OCI-M1 (cell line): ENCODE results near the gene CADPS.

ENCODE experiments used
- DNase-seq: peaks from one replicate; lab custom pipeline; 2025; lab: John Stamatoyannopoulos, UW

CADPS gene

DNA sequence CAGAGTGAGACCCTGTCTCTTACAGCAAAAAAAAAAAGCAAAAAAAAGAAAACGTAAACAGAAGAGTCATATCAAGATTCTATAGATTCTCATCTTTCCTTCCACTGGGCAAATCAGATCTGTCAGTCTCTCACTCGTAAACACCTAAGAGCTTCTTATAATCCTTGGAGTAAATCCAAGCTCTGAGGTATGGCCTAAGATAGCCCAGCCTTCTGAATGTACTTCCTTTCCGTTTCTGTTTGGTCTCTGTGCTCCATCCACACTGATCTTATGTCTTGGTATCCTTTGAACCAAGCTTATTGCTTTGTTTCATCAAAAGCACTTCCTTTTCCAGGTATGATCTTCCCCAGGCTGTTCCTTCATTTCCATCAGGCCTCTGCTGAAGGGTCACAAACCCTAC is 137.8 kb downstream of the CADPS start:
- DNase-seq: no peak

DNA sequence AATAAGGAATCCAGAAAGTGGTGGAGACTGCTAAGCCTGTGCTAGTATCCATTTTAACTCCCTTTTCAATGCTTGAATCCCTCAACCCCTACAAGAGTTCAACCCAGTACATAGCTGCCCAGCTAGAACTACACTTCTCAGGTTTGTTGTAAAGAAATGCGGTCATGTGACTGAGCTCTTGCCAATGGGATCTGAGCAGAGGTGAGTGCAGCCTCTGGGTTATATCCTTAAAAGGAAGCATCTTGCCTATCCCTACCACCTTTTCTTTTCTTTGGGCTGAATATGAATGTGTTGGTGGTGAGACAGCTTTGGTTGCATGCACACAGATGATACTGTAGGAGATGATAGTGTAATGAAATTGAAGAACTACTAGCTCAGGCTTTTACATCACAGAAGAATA is 139.7 kb downstream of the CADPS start:
- no peak for DNase-seq

DNA sequence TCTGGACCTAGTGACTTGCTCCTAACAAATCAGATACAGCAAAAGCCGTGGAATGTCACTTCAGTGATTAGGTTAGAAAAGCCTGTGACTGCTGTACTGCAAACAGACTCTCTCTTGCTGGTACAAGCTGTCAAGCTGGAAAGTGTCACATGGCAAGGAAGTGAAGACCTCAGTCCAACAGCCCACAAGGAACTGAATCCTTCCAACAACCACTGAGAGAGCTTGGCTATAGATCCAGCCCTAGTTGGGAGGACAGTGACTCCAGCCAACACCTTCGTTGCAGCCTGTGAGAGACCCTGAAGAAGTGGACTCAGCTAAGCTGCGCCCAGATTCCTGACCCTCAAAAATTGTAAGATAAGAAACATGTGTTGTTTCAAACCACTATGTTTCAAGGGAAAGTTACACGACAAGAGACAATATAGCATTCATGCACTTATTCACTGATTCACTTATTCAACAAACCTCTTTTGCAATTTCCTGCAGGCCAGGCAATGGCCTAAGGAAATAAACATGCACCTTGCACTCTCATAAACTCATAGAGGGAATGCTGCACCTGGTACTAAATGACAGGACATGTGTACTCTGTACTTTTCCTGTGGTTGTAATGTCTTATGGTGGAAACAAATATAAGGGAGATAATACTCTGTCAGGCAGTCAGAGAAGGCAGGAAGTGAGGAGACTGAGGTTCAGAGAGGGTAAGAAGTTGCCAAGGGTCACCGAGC is 142.9 kb downstream of the CADPS start:
- no peak for DNase-seq

DNA sequence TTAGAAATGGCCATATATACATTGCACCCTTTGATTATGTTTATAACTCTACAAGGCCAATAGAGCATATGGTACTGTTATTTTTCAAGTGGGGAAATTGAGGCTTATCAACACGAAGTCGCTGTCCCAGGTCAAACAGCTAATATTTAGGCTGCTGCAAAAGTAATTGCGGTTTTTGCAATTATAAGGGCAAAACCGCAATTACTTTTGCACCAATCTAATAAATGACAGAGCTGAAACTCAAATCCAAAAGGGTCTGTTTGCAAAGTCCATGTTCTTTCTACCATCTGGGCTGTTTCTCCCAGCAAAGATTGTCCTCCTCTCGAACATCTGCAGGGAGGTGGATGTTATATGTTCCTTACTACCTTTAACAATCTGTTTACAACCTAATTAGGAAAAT is 147.2 kb downstream of the CADPS start:
- no peak for DNase-seq

DNA sequence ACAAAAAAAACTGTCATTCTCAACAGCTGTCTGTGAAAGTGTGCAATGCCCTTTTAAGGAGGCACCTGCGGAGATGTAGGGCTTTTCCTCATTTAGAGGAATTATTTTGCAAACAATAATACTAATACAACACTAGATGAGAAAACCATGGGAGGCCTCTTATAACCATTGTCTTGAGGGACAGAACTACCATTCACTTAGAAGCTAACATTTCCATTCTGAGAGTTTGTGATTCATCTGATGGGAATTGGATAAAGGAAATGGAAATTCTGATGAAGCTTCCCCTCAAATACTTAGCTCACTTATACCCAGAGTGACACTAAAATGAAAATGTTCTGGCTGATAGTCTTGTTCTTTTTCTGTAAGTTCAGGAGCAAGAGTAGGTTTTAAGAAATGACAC is 147.7 kb downstream of the CADPS start:
- DNase-seq: no peak

DNA sequence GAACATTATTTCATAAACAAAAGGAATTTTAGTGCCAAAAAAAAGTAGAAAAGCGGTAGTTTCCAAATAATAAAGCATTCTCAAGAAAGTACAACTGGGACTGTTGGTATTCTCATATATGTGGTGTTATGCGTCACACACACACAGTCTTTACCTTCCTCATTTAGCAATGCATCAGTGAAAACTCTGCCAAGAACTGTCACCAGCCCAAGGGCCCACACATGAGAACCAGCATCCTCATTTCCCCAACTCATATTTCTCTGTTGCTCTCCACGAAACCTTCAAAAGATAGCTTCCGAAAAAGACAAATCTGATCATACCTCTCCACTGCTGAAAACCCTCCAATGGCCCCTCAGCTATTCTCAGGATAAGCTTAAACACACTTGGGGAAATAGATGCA is 150.7 kb downstream of the CADPS start:
- DNase-seq: no peak

DNA sequence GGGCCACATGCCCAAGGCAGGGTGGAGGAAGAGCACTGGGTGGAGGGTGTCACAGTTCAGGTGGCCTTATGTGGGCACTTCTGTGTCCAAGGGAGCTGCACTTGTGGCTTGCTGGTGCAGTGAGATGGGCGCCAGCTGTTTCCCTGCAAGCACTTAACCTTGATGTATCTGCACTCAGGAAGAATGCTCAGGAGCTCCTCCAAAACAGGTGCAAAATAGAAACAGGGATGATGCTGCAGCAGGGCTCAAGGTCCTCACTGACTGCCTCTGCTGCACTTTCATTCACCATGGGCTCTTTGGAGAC is 151.3 kb downstream of the CADPS start:
- no peak for DNase-seq

DNA sequence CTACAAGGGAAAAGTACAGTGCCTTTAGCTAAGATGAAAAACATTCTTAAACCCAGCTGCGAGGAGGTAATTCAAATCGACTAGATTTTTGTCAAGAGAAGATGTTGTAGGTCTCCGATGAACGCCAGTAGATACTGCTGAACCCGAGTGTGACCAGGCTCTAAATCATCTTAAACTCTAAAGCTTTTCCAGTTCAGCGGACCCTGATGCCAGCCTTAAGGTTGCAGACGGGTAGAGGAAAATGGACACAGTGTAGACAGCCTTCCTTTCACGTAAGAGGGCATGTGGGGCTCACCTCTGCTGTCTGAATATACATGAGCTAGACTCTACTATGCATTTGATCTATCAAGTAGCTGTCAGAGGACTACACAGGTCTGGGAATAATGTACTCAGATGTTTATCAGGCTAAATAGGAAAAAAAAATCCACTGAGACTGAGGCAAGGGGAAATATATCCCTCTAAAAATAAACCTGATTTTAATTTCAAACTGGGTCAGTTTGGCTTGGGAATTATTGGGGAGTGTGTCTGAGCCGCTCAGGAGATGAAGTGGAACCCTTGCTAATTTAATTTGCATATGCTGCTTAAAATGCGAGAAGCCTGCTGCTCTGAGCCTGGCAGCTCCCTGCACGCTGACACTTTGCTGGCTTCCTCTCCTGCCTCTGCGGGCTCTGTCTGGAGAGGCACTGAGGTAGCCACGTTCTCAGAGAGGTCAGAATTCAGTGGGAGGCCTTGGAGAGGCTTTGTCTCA is 151.9 kb downstream of the CADPS start:
- DNase-seq: no peak

DNA sequence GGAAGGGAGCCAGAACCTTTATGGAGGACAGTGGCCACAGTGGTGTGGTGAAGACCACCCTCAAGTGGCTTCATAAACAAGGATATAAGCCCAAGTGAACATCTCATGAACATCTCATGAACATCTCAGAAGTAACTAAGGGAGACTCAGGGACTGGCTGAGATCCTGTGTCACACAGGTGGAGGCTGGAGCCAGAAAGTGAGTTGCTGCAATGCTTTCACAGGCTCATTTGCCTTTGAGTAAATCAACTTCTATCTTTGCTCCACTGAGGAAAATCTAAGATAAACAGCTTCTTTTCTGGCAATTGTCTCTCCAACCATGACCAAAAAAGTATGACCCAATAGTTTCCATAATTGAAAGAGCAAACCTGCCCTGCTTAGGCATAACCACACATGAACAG is 152.9 kb downstream of the CADPS start:
- no peak for DNase-seq

DNA sequence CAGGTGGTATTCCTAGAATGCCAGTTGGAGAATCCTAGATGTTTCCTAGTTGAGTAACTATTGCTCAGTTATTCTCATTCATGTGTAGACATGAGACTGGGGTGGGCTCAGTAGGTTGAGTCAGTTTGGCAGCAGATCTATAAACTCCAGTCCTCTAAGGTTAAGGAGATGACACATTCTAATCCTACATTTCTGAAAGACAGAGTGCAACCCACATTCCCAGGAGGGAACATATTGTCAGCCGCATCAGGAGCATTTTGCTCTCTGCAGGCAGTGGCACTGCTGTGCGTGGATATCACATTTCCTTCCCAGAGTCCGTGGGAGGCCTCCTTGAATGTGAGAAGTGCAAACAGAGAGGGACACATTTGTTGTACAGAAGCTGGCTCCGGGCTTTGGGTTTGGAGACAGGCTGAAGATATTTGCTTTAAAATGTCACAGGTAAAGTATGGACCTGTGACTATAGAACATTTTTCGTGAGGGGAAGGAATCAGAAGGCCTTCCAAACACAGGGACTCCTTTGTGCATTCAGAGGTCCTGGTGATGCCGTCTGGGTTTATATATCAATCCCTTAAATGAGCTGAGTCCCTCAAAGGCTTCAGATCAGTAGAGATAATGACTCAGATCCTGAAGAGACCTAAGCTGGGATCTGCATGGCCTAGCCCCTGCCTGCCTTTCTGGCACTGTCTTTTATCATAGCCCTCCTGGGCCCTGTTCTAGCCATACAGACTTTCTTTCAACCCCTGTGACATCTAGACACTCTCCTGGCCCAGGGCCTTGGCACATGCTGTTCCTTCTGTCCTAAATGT is 156.5 kb downstream of the CADPS start:
- no peak for DNase-seq

DNA sequence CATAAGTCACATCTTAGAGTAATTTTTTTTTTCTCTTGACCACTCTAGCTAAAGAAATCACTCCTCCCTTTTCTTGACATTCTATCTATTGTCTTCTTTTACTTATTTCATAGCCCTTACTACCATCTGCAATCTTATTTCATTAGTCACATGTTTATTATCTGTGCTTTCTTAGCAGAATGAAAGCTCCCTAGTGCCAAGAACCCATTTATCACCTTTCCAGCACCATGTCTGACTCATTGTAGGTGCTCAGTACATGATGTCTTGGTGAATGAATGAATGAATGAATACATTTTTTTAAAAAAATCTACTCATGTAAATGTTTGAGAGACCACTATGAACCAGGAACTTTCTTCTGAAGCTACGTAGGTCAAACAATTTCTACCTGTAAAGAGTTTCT is 157.2 kb downstream of the CADPS start:
- DNase-seq: no peak

DNA sequence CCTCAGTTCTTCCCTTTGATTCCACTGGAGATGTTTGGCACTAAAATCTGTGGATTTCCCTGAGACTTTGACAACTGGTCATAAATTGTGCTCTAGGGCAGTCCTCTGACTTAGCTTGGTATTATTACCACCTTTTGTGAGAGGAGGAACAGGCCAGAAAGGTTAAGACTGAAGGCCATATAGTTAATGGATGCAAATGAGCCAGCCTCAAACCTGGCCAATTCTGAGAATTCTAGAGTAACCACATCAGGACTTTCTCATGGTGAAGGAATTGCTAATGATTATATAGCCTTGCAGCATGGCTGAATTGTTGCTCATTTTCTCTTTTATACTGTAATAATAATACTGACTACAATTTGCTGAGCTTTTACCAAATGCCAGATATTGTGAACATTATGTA is 162.5 kb downstream of the CADPS start:
- no peak for DNase-seq

DNA sequence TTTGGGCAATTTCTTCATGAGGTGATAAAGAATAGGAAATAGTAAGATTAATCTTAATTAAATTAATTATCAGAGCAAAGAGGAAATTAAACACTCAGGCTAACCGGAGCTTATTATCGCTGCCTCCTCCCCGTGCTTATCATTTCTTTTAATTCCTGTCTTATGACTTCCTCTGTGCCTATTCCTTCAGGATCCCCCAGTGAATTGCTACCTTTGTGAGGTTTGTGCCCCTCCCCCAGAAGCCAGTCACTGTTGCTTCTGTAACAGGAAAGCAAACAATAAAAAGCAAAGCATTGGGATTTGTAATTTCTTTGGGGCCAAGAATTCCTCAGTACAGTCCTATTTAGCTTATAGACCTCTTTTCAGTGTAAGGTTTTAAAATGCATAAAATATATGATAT is 164.5 kb downstream of the CADPS start:
- no peak for DNase-seq

DNA sequence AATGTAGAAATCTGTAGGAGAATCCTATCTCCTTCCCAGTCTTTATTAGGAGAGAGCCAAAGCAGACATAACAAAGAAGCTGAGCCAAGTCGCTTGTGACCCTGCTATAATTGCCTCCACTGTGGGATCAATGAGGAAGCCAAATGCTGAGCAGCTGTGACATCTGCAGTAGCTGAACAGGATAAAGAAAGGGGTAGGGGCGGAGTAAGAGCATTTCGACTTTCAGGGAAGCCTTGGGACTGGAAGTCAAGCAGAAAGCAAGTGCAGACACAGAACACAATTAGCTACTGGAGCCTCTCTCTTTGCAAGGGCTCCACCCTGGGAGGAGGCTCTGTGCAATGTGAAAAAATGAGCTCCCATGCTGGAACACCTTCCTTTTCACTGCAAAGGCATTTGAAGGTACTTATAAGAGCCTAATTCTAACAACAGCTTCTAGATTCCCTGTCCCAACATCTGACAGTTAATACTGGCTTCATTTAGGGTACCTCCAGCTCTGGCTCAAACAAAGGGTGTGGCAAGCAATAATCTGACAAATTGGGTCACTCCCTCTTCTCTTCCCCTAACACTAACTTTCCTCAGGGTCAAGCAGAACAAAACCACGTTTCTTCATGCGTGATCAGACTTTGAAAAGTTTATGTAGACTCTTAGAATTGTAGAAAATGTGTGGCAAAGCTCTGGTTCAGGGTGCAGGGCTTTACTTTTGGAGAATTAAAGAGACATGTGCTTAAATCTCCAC is 166.4 kb downstream of the CADPS start:
- no peak for DNase-seq

DNA sequence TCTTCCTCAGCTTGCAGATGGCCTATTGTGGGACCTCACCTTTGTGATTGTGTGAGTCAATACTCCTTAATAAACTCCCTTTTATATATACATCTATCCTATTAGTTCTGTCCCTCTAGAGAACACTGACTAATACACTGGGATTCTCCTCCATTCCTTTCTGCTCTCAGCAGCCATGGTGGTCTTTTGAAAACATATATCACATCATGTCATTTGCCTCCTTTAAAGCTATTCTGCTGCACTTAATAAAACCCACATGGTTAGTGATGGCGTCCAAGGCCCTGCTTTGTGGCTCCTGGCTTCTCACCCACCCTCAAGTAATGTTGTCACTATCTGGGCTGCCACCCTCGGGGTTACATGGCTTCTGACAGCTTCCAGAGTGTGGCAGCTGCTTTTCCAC is 169.5 kb downstream of the CADPS start:
- no peak for DNase-seq

DNA sequence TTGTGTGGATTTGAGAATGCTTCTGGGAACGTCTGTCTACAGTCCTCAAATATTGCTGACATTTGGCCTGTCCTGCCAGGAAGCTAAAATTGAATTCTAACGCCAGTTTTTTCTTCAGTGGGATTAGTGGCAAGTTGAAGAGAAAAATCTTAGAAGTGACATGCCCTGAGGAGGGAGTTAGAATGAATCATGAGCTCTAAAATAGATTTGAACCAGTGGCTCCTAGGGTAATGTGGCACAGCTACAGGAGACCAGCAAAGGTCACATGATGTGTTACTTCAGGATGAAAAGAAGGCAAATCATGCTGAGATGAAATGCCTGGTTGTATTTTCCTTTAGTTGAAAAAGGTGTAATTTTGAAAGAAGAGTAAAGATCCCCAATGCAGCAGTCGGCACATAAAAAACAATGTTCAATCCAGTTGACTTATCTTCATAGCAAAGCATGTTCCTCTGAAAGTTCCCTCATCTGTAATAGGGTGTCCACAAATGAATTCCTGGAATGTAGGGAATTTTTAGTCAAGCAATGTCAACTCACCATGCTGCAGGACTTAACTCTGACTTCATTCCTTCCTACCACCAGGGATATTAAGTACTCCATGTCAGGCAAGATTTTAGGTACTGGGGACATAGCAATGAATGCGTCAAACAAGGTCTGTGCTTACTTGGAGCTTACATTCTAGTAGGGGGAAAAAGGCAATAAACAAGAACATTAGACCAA is 171.6 kb downstream of the CADPS start:
- DNase-seq: no peak

DNA sequence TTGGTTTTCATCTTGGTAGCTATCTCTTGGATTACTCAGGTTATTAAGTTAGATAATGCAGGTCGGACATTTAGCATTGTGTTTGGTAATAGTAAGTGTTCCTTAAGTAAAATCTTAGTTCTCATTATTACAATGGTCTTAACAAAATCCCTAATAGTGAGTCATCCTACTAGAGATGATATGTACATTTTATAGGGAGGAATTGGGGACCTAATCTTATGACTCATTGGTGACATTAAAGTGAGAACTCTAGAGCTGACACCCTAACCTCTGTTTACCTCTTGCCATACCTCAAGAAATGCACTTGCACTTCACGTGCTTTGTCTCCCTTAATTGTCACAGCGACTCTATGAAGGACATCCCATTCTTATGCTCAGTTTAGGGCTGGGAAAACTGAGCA is 174.9 kb downstream of the CADPS start:
- no peak for DNase-seq

DNA sequence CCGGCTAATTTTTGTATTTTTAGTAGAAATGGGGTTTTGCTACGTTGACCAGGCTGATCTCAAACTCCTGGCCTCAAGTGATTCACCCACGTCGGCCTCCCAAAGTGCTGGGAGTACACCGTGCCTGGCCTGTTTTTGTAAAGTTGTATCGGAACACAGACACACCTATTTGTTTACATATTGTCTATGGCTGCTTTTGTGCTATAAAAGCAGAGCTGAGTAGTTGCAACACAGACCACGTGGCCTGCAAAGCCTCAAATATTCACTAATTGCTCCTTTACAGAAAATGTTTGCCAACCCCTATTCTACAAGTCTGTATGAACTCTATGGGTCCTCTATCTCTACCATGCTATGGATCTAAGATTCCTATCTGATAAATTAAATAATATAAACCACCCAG is 175.5 kb downstream of the CADPS start:
- no peak for DNase-seq

DNA sequence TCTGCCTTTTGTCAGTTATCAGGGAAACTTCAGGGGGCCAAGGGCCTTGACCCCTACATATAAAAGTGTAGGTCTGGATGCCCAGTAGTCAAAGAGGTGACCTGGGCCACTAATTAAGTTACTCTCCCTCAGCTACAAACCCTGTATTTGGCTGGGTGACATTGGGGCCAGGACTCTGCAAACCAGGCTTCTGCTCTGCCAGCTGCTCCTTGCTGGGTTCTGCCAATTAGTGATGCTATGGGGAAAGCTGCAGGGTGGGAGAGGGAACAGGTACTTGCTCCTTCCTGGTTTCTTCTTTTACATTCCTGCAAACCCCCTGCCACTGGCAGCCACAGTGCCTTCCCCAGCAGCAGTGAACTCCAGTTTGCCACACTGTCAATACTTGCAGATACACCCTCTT is 179.2 kb downstream of the CADPS start:
- DNase-seq: no peak

DNA sequence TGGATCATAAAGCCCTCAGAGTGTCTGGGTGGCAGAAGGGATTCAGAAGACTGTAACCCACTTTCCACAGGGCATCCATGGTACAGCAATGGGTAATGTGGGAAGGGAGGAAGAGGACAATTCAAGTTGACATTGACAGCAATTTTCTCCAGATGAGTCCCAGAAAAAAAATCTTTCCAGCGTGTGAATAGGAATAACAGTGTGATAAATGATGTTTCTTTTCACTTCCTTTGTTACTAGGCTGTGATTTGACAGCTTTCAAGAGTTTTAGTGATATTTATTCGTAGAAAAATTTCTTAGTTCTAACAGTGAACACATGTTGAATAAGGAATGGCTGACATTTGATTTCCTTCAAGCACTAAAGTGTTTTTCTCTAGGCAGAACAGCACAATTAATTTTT is 186.4 kb downstream of the CADPS start:
- DNase-seq: no peak

DNA sequence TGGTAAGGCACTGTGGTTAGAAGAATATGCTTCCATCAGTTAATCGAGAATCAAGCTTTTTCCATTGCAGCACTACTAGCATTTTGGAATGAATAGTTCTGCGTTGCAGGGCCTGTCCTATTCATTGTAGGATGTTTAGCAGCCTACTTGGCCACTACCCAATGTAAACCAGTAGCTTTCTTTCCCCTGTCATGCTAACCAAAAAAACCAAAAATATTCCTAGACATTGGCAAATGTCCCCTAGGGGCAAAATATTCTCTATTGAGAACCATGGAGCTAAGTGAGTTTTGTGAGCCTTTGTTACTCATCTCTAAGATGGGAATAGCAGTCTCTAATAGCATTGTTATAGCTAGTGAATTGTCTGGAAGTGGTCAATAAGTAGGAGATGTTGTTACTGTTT is 187.2 kb downstream of the CADPS start:
- DNase-seq: no peak
